Vagina (tissue), 2 donors: ENCODE results near the gene MMP10.

Experiments
- CTCF ChIP-seq, 3 experiments: fragments of 450-650 bp in 2 of 3; fragments of 200-600 bp in 1 of 3; sonication (generic) in 1 of 3; IDR thresholded peaks; one replicate each; pipeline ENCODE4 v1.5.1; 2017 to 2019; ENCODE audit warnings: antibody characterized with exemption in 3 of 3, mild to moderate bottlenecking in 2 of 3, moderate library complexity in 2 of 3
- POLR2A ChIP-seq, 2 donors: fragments of 450-650 bp; IDR thresholded peaks; one replicate each; pipeline ENCODE4 v1.6.1; 2017; ENCODE audit warnings: antibody characterized with exemption in 2 of 2, mild to moderate bottlenecking in 2 of 2, moderate library complexity in 2 of 2
- POLR2AphosphoS5 ChIP-seq, 2 donors: sonication (generic); formaldehyde crosslinking; IDR thresholded peaks; one replicate each; pipeline ENCODE4 v1.9.0; 2017; ENCODE audit warnings: antibody characterized with exemption in 2 of 2, mild to moderate bottlenecking in 2 of 2, low read depth in 1 of 2; ENCODE audit not compliant: insufficient read depth in 1 of 2

GRCh38 chr11:102810950-102811660 lies 30.7 kb upstream of the MMP10 start:
- TF ChIP-seq CTCF (IDR thresholded peaks at IDR 0.05) = no peak
- TF ChIP-seq POLR2A (IDR thresholded peaks at IDR 0.05) = no peak
- TF ChIP-seq POLR2AphosphoS5 (IDR thresholded peaks at IDR 0.05; ENCODE audit: insufficient read depth in 1 of 2, low read depth in 1 of 2) = no peak
